K562 (cell line): ENCODE data around the gene BAIAP3. TPM values are rescaled to one million over a fixed set of nuclear protein-coding genes. Genes with fewer than 3 reads are reported as not detected.

Source experiments
- ATAC-seq: fragments of 200-7000 bp; cut with Tn5 transposase; 3 replicates; pipeline ENCODE4 v1.9.1; 2020; ENCODE audit warnings: moderate library complexity
- BruUV-seq: library from RNA; stranded (reverse); fragments of 400-500 nt; replicated peaks from 2 replicates; lab custom pipeline; 2021; lab: Mats Ljungman, UMichigan
- CTCF ChIA-PET: fragments of 300-600 bp; formaldehyde crosslinking; extraction: SDS; loops from one replicate; lab custom pipeline; 2021; ENCODE audit warnings: low intra/inter-chr PET ratio; lab: Yijun Ruan, JAX
- POLR2A ChIA-PET: fragments of 300-600, 350-650 bp; sonication (Branson Sonifier 250); formaldehyde crosslinking; extraction: SDS; loops from one replicate; lab custom pipeline; 2021; ENCODE audit warnings: antibody characterized with exemption, inconsistent platforms; lab: Yijun Ruan, JAX
- DNase-seq, 4 experiments: peaks; one replicate each; pipeline versions ENCODE4 v3.0.0 to v3.0.0-alpha.2; 2011 to 2018; ENCODE audit warnings: low spot score in 3 of 4, mixed read lengths in 3 of 4; ENCODE audit errors: extremely low read depth in 1 of 4
- FAIRE-seq: peaks from 2 replicates; lab custom pipeline; 2011; peaks lifted over from hg19 to GRCh38; lab: Jason Lieb, UNC
- H2AFZ ChIP-seq: 2 replicates; pipeline ENCODE4 v1.6.0; 2011; ENCODE audit warnings: low read depth, low read length, control low read depth, inconsistent platforms
- H3K27ac ChIP-seq: fragments of 200-600 bp; 3 replicates; pipeline ENCODE4 v1.8.0; 2011; ENCODE audit warnings: low read depth, mild to moderate bottlenecking, control low read depth, inconsistent platforms, low read length, moderate library complexity, mixed read lengths; ENCODE audit errors: extremely low read depth
- H3K27me3 ChIP-seq, 2 experiments: fragments of 300-600 bp in 1 of 2; 2 replicates in 1 of 2; 3 replicates in 1 of 2; pipeline versions ENCODE4 v1.6.0 to v1.8.0; 2011; ENCODE audit warnings: inconsistent platforms in 2 of 2, low read length in 2 of 2, mild to moderate bottlenecking in 1 of 2, mixed read lengths in 1 of 2, moderate library complexity in 1 of 2; ENCODE audit not compliant: control insufficient read depth in 2 of 2, insufficient read depth in 2 of 2
- H3K36me3 ChIP-seq: fragments of 300-600 bp; 3 replicates; pipeline ENCODE4 v1.8.0; 2011; ENCODE audit warnings: mild to moderate bottlenecking, low read length, inconsistent platforms; ENCODE audit not compliant: control insufficient read depth, insufficient read depth
- H3K4me1 ChIP-seq, 2 experiments: fragments of 200-600 bp in 1 of 2; replicated peaks in 1 of 2; 2 replicates in 1 of 2; 3 replicates in 1 of 2; pipeline versions ENCODE4 v1.5.1 to v1.8.0; 2011; ENCODE audit warnings: inconsistent platforms in 2 of 2, low read length in 2 of 2, mild to moderate bottlenecking in 1 of 2, mixed read lengths in 1 of 2, moderate library complexity in 1 of 2; ENCODE audit not compliant: control insufficient read depth in 2 of 2, insufficient read depth in 2 of 2
- H3K4me2 ChIP-seq: 2 replicates; pipeline ENCODE4 v1.6.1; 2011; ENCODE audit warnings: low read length, control low read depth, inconsistent platforms, mixed read lengths; ENCODE audit not compliant: insufficient read depth
- H3K4me3 ChIP-seq: fragments of 200-600 bp; sonication (generic), shearing (Covaris generic); 2 replicates; pipeline ENCODE4 v1.5.1; 2016; ENCODE audit warnings: control low read depth, inconsistent platforms
- H3K79me2 ChIP-seq: fragments of 200-600 bp; 3 replicates; pipeline ENCODE4 v1.8.0; 2011; ENCODE audit warnings: low read length, inconsistent platforms; ENCODE audit not compliant: control insufficient read depth, insufficient read depth
- H3K9ac ChIP-seq, 2 experiments: 2 replicates each; pipeline versions ENCODE4 v1.6.0 to v1.6.1; 2011; ENCODE audit warnings: low read depth in 2 of 2, low read length in 2 of 2, control low read depth in 1 of 2, inconsistent platforms in 1 of 2, mild to moderate bottlenecking in 1 of 2, mixed read lengths in 1 of 2; ENCODE audit not compliant: insufficient read depth in 1 of 2
- H3K9me1 ChIP-seq: one replicate; pipeline ENCODE4 v1.6.0; 2011; ENCODE audit warnings: inconsistent platforms, mild to moderate bottlenecking, low read length, moderate library complexity; ENCODE audit not compliant: control insufficient read depth, insufficient read depth
- H3K9me3 ChIP-seq: replicated peaks from 2 replicates; pipeline ENCODE4 v1.5.1; 2011; ENCODE audit warnings: low read depth, low read length, inconsistent platforms; ENCODE audit not compliant: control insufficient read depth, insufficient read depth
- H4K20me1 ChIP-seq: replicated peaks from 2 replicates; pipeline ENCODE4 v1.6.1; 2011; ENCODE audit warnings: low read length, inconsistent platforms, mixed read lengths; ENCODE audit not compliant: control insufficient read depth, insufficient read depth
- POLR2G ChIP-seq: fragments of 200-400 bp; formaldehyde crosslinking; IDR thresholded peaks from 2 replicates; pipeline ENCODE4 v1.6.1; 2017; ENCODE audit warnings: low read depth, mild to moderate bottlenecking, antibody characterized with exemption, low read length, moderate library complexity
- RBFOX2 ChIP-seq: fragments of 200-400 bp; formaldehyde crosslinking; IDR thresholded peaks from 2 replicates; pipeline ENCODE4 v1.6.1; 2017; ENCODE audit warnings: low read depth, mild to moderate bottlenecking, low read length, moderate library complexity
- SMAD1 ChIP-seq: fragments of 150-350 bp; IDR thresholded peaks from 2 replicates; pipeline ENCODE4 v1.6.1; 2014; ENCODE audit warnings: low read length, low read depth; ENCODE audit not compliant: partially characterized antibody
- ZNF197 ChIP-seq: fragments of 200-800 bp; sonication (Bioruptor generic); IDR thresholded peaks from 2 replicates; pipeline ENCODE4 v1.6.1; 2016; ENCODE audit warnings: low read depth, missing genetic modification characterization, missing compliant biosample characterization
- WGBS: fragments of 100-300 bp; shearing (Covaris generic); methylation state at CpG from one replicate; pipeline ENCODE4 v1.1.6; 2016; ENCODE audit warnings: low coverage, mixed read lengths; ENCODE audit not compliant: insufficient coverage; ENCODE audit errors: missing lambda C conversion rate; 5-methylcytosine and 5-hydroxymethylcytosine counted together
- in situ Hi-C: fragments of 300-500 bp; cut with MboI; formaldehyde crosslinking; loops from 4 replicates; pipeline ENCODE4 v1.15.0; 2018; ENCODE audit warnings: inconsistent platforms, mixed read lengths
- intact Hi-C: fragments of 100-400 bp; cut with micrococcal nuclease; formaldehyde crosslinking; loops from 2 replicates; pipeline ENCODE4 v1.14.2; 2022
- polyA plus RNA-seq, 8 experiments: library from polyadenylated mRNA; depleted of rRNA in 4 of 8; stranded (reverse) in 5 of 8; unstranded in 3 of 8; fragments of >200 nt; fragmentation: Nextera tagmentation in 2 of 8; fragmentation: Illumina TruSeq in 1 of 8; extraction: Ambion mirVana in 2 of 8; extraction: Trizol in 1 of 8; gene quantifications; 2 replicates each; pipeline versions ENCODE4 v1.2.1 to v1.2.3, GENCODE V29; 2011 to 2014; ENCODE audit warnings: inconsistent platforms in 1 of 8, missing spikeins in 1 of 8
- total RNA-seq, 7 experiments: library from RNA; depleted of rRNA in 6 of 7; stranded (reverse); fragments of >200 nt in 6 of 7; fragmentation: Illumina TruSeq in 2 of 7; extraction: Trizol in 2 of 7; gene quantifications; 2 replicates each; pipeline versions ENCODE4 v1.2.1 to v1.2.3, GENCODE V29; 2011 to 2021; ENCODE audit warnings: low replicate concordance in 1 of 7

The BAIAP3 gene
- total and polyA plus RNA-seq, 9 of the 15 experiments (the other 6 are each of a cell fraction or from before 2014, with no cell fraction given), result 0.03 to 4.5 (median 0.57) TPM; not detected in 1

DNA sequence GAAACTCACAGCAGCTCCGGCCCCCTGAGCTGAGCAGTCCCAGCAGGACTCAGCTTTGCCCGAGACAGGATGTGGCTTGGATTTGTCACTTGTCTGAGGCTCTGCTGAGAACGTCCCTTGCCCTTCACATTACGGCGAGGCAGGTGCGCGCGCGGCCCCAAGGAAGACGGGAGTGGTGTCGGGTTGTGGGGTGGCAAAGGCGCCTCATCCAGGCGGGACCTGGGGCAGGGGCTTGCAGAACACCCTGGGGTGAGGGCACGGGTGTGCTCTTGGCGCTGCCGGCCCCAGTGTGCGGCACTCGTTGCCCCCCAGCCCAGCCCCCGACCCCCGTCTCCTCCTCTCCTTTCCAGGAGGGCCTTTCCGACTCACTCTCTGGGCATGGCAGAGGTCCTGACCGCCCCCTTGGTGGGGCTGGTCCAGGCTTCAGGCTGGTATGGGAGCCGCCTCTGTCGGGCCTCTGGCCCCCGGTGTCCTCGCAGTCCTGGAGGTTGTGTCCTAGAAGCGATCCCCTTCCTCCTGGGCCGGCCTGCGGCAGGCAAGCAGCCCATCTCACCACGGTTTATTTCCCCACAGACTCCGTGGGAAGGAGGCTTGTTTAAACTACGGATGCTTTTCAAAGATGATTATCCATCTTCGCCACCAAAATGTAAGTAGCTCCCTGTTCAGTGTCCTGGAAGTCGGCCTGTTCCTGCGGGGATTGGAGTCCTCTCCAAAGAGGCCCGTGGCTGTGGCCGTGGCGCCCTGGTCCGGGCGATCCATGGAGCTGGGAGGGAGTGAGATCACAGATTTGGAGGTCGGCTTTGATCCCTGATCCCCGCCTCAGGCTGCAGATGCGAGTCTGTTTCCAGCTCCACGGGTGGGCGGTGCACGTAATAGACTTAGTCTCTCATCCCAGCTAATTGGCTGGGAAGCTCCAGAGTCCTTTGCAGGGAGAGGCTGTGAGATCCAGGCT, 18.1 kb upstream of the BAIAP3 start:
- no peak for FAIRE-seq
- Histone ChIP-seq H3K4me2 (no peak overlapping the region), H3K27ac (no peak overlapping the region), H4K20me1 (peaks cover 45% of the 10 kb centered on the region), H3K9me3 (no peaks in the 10 kb centered on the region), H3K27me3 (no peaks in the 10 kb centered on the region), H3K4me1 (peaks cover 12 to 44% of the 10 kb centered on the region in 2 experiments), H3K79me2 (peaks cover 58% of the 10 kb centered on the region), H3K9me1 (peaks cover 22% of the 10 kb centered on the region), H3K4me3 (no peak overlapping the region), H3K36me3 (peaks cover 99% of the 10 kb centered on the region)
- no peak for DNase-seq
- intact Hi-C loops (no loop called here), in situ Hi-C loops (no loop called here)
- ChIA-PET CTCF (no interaction called here), POLR2A (interaction anchor here (0.7 to 2.4 kb wide), 5 partner anchors 10 to 25 kb away, joined by 3 to 15 read pairs (median 7); no protein-coding TSS in a partner anchor)
- 91% methylated on average over 26 of the region's 46 CpGs for WGBS
- no peak for ATAC-seq
- BruUV-seq, result no TSS peak
- no peak for TF ChIP-seq ZNF197 (CRISPR knock-in tag)
- TF ChIP-seq SMAD1, result no peak
- peak; percentile 8; the same call in 1 of the 2 replicates for TF ChIP-seq POLR2G
- peak; percentile 41; the same call in 1 of the 2 replicates for TF ChIP-seq RBFOX2
- TF ChIP-seq, all 486 proteins: peak for 2
- Histone ChIP-seq H2AFZ (no peak overlapping the region), H3K9ac (peak overlapping the region in 1 of 2 experiments; percentile 58; a peak in 1 of 4 replicates)
